DMS153 treated with DMSO at 0.1 percent for 48 hours (cell line): ENCODE measurements around the gene PDXDC1.
"Not testable (repeated sequence)": the region's sequence is repeated elsewhere in the genome, so short reads cannot be mapped to it uniquely, and the experiment has no call there.

Experiments used
- DNase-seq: peaks from one replicate; lab custom pipeline; 2025; ENCODE audit not compliant: unreplicated experiment; lab: John Stamatoyannopoulos, UW

The PDXDC1 gene

DNA sequence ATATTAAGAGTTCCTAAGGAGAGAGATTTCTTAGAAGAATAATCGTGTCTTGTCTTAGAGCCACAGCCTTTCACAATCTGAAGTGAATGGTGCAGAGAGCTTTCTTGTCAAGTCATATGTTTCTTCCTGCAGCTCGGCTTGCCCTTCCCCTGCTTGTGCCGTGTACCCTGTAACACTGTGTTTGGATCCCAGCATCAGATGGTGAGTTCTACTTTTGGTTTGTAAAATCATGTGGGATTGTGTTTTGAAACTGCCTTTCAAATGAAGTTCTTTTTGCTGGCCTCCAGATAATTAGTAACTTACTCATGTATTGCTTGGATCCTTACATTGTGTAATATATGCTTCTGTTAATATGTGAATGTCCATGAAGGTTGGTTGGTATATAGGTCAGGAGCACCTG is 33.8 kb downstream of the PDXDC1 start:
- DNase-seq, result not testable (repeated sequence)

DNA sequence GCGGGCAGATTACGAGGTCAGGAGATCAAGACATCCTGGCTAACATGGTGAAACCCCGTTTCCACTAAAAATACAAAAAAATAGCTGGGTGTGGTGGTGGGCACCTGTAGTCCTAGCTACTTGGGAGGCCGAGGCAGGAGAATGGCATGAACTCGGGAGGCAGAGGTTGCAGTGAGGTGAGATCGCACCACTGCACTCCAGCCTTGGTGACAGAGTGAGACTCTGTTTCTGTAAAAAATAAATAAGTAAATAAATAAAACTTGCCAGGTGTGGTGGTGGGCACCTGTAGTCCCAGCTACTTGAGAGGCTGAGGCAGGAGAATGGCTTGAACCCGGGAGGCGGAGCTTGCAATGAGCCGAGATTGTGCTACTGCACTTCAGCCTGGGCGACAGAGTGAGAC is 38.1 kb downstream of the PDXDC1 start:
- DNase-seq, result not testable (repeated sequence)

DNA sequence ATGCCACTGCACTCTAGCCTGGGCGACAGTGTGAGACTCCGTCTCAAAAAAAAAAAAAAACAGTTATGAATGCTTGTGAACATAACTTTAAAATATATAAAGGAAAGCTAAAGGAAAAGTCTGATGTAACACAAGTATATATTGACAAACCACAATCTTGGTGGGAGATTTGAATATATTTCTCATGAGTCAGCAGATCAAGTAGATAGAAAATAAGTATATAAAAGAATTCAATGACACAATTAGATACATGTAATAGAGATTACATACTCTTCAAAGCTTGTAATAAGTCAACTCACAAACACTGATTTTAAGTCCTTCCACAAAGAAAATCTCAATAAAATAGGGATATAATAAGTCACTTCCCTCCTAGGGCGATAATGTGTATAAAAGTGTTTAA is 40.8 kb downstream of the PDXDC1 start:
- DNase-seq, result not testable (repeated sequence)

DNA sequence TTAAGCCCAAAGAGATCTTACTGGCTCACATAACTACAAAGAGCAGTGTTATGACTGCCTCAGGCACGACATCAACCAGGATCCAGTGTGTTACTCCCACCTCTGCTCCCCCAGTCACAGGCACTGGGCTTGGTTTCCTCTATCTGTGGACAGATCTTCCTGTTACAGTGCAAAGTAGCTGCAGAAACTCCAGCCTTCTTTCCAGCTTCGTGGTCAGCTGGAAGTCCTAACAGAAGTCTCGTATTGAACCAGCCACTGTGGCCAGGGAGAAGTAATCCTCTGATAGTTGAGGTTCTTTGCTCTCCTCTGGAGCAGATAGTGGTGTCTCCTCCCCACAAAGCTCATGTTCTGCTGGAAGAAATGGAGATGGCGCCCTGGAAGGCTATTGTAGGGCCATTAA is 41.5 kb downstream of the PDXDC1 start:
- DNase-seq, result not testable (repeated sequence)

DNA sequence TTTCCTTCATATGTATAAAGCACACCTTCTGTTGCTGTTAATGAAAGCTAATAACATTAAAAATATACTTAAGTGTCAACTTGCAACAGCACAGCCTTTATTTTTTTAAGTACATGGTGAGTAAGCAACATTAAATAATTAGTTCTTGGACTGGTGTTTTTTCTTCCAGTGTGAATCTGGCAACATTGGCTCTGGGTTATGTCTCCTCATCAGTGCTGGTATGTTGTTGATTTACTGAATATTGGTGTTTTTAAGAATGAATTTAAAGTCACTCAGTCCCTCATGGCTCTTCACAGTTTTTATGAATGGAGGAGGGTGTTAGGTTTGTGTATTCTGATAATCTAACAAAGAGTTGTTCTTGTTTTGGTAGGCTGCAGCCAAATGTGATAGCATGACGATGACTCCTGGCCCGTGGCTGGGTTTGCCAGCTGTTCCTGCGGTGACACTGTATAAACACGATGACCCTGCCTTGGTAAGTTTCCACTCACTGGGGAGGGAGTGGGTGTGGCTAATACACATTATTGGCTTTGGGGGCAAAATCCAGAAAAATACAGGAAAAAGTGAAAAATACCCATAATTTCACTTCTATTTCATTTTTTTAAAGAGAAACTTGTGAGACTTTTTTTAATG is 42.2 kb downstream of the PDXDC1 start:
- not testable (repeated sequence) for DNase-seq

DNA sequence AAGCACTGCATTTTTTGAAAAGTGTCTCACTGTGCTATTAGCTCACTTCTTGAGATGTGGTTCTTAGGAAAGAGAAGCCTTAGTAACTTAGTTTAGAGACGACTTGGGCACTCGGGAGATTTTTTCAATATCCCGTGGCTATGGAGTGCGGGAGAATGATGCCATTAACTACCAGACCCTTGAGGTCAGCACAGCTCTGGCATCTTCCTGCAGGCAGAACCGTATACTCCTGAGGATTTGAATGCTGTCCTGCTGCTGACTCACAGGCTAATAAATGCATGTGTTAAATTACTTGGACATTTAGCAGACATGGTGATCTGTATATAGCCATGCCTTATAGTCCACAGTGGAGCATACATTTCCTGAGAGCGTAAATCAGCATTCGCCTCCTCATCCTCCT is 46.6 kb downstream of the PDXDC1 start:
- not testable (repeated sequence) for DNase-seq

GRCh38 chr16:15022194-15022593 is 47.4 kb downstream of the PDXDC1 start:
- DNase-seq, result peak; percentile 19

DNA sequence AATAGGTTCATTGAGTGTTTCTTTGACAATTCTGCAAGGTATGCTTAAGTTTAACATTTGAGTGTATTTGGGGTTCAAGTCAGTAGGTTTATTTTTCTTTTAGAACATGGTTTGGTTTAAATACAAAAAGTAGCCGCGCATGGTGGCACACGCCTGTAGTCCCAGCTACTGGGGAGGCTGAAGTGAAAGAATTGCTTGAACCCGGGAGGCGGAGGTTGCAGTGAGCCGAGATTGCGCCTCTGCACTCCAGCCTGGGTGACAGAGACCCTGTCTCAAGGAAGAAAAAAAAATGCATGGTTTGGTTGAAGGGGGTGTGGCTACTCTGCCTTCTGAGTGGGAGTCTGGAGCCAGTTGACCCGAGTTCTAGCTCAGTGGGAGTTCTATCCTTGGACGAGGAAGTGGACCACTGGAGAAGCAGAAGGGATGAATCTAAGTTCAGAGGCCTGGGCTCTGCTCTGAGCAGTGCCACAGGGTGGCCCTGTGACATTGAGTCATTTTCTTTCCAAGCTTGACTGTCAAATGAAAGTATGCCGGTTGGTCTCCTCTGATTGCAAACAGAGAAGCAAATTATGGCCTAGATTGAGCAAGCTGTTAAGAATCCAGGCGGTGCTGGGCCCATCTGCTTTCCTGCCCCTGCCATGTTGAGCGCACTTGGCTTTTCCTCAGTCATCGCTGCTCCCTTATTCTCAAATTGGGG is 48.7 kb downstream of the PDXDC1 start:
- not testable (repeated sequence) for DNase-seq

DNA sequence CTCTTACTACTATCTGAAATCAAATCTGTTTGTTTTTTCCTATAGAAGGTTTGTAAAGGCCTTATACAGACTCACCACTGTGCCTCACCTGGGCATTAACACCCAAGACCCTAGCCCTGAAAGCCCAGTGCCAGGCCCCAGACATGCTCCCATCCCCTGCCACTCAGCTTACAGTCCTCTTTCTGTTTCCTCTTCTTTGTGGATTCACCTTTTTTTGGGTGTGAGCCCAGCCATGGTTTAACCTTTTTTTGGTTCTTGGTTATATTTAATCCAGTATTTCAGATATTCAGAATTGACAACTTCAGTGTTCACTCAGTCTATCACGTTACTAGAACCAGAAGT is 50.0 kb downstream of the PDXDC1 start:
- DNase-seq, result not testable (repeated sequence)

GRCh38 chr16:15025234-15025951 is 50.6 kb downstream of the PDXDC1 start:
- DNase-seq, result not testable (repeated sequence)

- not testable (repeated sequence) for DNase-seq
Observed at GRCh38 chr16:15027051-15027450, 52.2 kb downstream of the PDXDC1 start.

DNA sequence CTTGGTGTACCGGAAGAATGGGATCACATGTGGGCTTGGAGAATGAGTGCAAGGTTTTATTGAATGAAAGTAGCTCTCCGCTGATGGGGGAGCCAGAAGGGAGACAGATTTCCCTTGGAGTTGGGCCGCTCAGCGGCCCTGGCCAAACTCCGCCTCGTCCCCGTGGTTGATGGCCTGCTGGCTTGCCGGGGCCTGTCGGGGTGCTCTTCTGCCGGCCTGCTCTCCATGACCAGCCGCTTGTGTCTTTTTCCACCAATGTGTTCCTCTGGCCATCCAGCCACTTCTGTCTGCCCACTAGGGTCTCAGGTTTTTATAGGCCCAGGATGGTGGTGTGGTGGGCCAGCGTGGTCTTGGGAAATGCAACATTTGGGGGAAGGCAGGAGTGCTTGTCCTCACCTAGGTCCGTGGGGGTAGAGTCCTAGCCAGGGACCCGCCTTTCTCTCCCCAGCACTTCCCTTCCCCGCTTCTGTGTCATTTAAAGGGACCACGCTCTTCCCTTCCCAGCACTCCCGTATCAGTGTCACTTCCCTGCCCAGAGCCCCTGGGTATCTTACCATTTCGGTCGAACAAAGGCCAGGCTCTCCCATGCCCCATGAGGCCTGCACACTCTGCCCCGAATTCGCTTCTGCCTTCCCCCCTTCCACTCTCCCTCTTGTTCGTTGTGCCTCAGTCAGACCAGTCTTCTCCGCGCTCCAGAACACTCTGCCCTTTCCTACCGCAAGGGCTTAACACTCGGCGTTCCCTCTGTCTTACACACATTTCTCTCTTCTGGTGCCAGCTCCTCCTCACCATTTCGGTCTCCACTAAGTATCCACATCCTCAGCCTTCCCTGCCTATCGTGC is 52.9 kb downstream of the PDXDC1 start:
- not testable (repeated sequence) for DNase-seq

GRCh38 chr16:15028345-15028715 is 53.5 kb downstream of the PDXDC1 start:
- DNase-seq, result not testable (repeated sequence)

- DNase-seq, result not testable (repeated sequence)
Observed at GRCh38 chr16:15028801-15029698, 54.2 kb downstream of the PDXDC1 start.

- not testable (repeated sequence) for DNase-seq
Observed at GRCh38 chr16:15029749-15030148, 54.9 kb downstream of the PDXDC1 start.

- DNase-seq, result no peak
Observed at GRCh38 chr16:15031179-15031578, 56.4 kb downstream of the PDXDC1 start.

- no peak for DNase-seq
Observed at GRCh38 chr16:15031586-15031985, 56.8 kb downstream of the PDXDC1 start.

DNA sequence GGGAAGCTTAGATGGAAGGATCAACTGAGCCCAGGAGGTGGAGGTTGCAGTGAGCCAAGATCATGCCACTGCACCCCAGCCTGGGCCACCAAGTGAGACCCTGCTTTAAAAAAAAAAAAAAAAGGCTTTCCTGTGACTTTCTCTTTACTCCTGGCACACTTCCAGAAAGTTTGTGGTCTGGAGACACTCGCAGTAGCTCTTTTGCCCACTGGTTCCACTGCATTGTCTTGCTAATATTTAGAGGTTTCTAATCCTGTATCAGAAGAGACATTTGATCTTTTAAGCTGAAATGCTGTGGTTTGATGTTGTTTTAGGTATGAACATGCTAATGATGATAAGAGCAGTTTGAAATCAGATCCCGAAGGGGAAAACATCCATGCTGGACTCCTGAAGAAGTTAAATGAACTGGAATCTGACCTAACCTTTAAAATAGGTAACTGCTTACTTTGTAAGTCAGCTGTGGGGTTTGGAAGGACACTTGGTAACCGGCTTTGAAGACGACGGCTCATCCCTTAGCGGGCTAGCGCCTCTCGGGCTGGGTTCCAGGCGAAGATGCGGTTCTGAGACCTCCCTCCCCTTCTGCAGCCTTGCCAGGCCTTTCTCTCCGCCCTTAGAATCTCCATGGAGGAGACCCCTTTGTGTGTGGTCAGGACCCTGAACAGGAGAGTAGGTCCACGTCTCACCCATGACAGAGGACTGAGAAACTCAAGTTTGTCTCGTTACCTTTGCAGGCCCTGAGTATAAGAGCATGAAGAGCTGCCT is 57.9 kb downstream of the PDXDC1 start:
- no peak for DNase-seq

DNA sequence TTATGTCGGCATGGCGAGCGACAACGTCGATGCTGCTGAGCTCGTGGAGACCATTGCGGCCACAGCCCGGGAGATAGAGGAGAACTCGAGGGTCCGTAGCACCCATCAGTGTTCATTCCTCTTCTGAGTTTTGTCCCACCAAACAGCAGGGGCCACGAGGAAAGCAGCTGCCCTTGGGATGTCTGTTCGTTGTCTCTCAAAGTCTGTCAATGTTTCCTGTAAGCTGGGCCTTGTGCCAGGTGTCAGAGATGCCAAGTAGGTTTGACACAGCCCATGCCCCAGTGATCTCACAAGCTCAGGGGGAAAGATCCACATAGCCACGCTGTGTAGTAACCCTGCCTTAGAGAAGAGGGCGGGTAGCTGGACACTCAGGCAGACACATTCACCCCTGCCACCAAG is 58.5 kb downstream of the PDXDC1 start:
- no peak for DNase-seq
